ENCODE measurements around the gene NUTM2A.
"Not testable (repeated sequence)": the region's sequence is repeated elsewhere in the genome, so short reads cannot be mapped to it uniquely, and the experiment has no call there.

The NUTM2A gene

GRCh38 chr10:87187573-87187972 lies 37.7 kb upstream of the NUTM2A start:
- H2BK12ac ChIP-seq (ENCODE audit: low read length); H2BK15ac ChIP-seq (ENCODE audit: low read length); H3K4ac ChIP-seq (ENCODE audit: low read length); H3K79me1 ChIP-seq (ENCODE audit: low read depth, low read length); H2BK120ac ChIP-seq (ENCODE audit: low read depth, low read length); H3K9me3 ChIP-seq (replicated peaks in 1 of 2; ENCODE audit: control insufficient read depth in 2 of 2, insufficient read depth in 1 of 2, low read depth in 1 of 2, low read length in 2 of 2); H3K4me2 ChIP-seq (ENCODE audit: insufficient read depth, low read length, poor library complexity, severe bottlenecking); H3K14ac ChIP-seq (ENCODE audit: low read length); H3K9ac ChIP-seq (ENCODE audit: low read depth, low read length, poor library complexity); H2AK5ac ChIP-seq (ENCODE audit: low read depth, low read length); H3K4me1 ChIP-seq (ENCODE audit: control insufficient read depth in 2 of 2, insufficient read depth in 1 of 2, low read depth in 1 of 2, low read length in 2 of 2); H2AFZ ChIP-seq (ENCODE audit: low read length); H3K27me3 ChIP-seq (ENCODE audit: control insufficient read depth in 3 of 3, insufficient read depth in 3 of 3, low read depth in 1 of 3, low read length in 3 of 3); H3K23ac ChIP-seq (ENCODE audit: low read depth, low read length, poor library complexity); H2BK5ac ChIP-seq (ENCODE audit: low read length); H3K4me3 ChIP-seq (ENCODE audit: low read length in 2 of 2); DNase-seq (ENCODE audit: low spot score); H4K91ac ChIP-seq (ENCODE audit: low read depth, low read length, poor library complexity); H4K8ac ChIP-seq (ENCODE audit: low read depth, low read length); H3K18ac ChIP-seq (ENCODE audit: low read length); H3K27ac ChIP-seq (replicated peaks; ENCODE audit: low read length): not testable (repeated sequence)
- WGBS, 2 donors (ENCODE audit: extremely low coverage in 2 of 2, insufficient read length in 2 of 2, insufficient replicate concordance in 1 of 2) = 100% methylated on average over 1 of the region's 3 CpGs; no CpG with 5 or more reads in 1 of the 2 donors
- H3K36me3 ChIP-seq (replicated peaks in 1 of 2; ENCODE audit: control insufficient read depth in 2 of 2, insufficient read depth in 2 of 2, low read length in 2 of 2) = peaks cover 0 to 44% of the 10 kb centered on the region in 2 donors

GRCh38 chr10:87191841-87192240 lies 33.4 kb upstream of the NUTM2A start:
- H3K4me2 ChIP-seq (ENCODE audit: insufficient read depth, low read length, poor library complexity, severe bottlenecking); H2BK12ac ChIP-seq (ENCODE audit: low read length); H2AFZ ChIP-seq (ENCODE audit: low read length); H3K18ac ChIP-seq (ENCODE audit: low read length); H3K14ac ChIP-seq (ENCODE audit: low read length); H2BK5ac ChIP-seq (ENCODE audit: low read length); H3K27me3 ChIP-seq (ENCODE audit: control insufficient read depth in 3 of 3, insufficient read depth in 3 of 3, low read depth in 1 of 3, low read length in 3 of 3); H3K27ac ChIP-seq (replicated peaks; ENCODE audit: low read length); H3K4me1 ChIP-seq (ENCODE audit: control insufficient read depth in 2 of 2, insufficient read depth in 1 of 2, low read depth in 1 of 2, low read length in 2 of 2); H2AK5ac ChIP-seq (ENCODE audit: low read depth, low read length); H4K8ac ChIP-seq (ENCODE audit: low read depth, low read length); H2BK15ac ChIP-seq (ENCODE audit: low read length); H3K4ac ChIP-seq (ENCODE audit: low read length); H3K4me3 ChIP-seq (ENCODE audit: low read length in 2 of 2); DNase-seq (ENCODE audit: low spot score); H3K23ac ChIP-seq (ENCODE audit: low read depth, low read length, poor library complexity); H4K91ac ChIP-seq (ENCODE audit: low read depth, low read length, poor library complexity); H2BK120ac ChIP-seq (ENCODE audit: low read depth, low read length); H3K79me1 ChIP-seq (ENCODE audit: low read depth, low read length); H3K9ac ChIP-seq (ENCODE audit: low read depth, low read length, poor library complexity); H3K9me3 ChIP-seq (replicated peaks in 1 of 2; ENCODE audit: control insufficient read depth in 2 of 2, insufficient read depth in 1 of 2, low read depth in 1 of 2, low read length in 2 of 2): not testable (repeated sequence)
- no CpG with 5 or more reads among the region's 3 CpGs for WGBS, 2 donors (ENCODE audit: extremely low coverage in 2 of 2, insufficient read length in 2 of 2, insufficient replicate concordance in 1 of 2)
- H3K36me3 ChIP-seq (replicated peaks in 1 of 2; ENCODE audit: control insufficient read depth in 2 of 2, insufficient read depth in 2 of 2, low read length in 2 of 2) = peaks cover 0 to 35% of the 10 kb centered on the region in 2 donors

GRCh38 chr10:87200924-87201323 lies 24.3 kb upstream of the NUTM2A start:
- WGBS, 2 donors (ENCODE audit: extremely low coverage in 2 of 2, insufficient read length in 2 of 2, insufficient replicate concordance in 1 of 2) = no CpG with 5 or more reads among the region's 6 CpGs

GRCh38 chr10:87204801-87205200 lies 20.4 kb upstream of the NUTM2A start:
- H2AK5ac ChIP-seq (ENCODE audit: low read depth, low read length); DNase-seq (ENCODE audit: low spot score); H3K27me3 ChIP-seq (ENCODE audit: control insufficient read depth in 3 of 3, insufficient read depth in 3 of 3, low read depth in 1 of 3, low read length in 3 of 3); H2AFZ ChIP-seq (ENCODE audit: low read length); H3K27ac ChIP-seq (replicated peaks; ENCODE audit: low read length); H3K36me3 ChIP-seq (replicated peaks in 1 of 2; ENCODE audit: control insufficient read depth in 2 of 2, insufficient read depth in 2 of 2, low read length in 2 of 2); H3K4me1 ChIP-seq (ENCODE audit: control insufficient read depth in 2 of 2, insufficient read depth in 1 of 2, low read depth in 1 of 2, low read length in 2 of 2); H4K8ac ChIP-seq (ENCODE audit: low read depth, low read length); H3K4me2 ChIP-seq (ENCODE audit: insufficient read depth, low read length, poor library complexity, severe bottlenecking); H3K79me1 ChIP-seq (ENCODE audit: low read depth, low read length); H2BK5ac ChIP-seq (ENCODE audit: low read length); H2BK120ac ChIP-seq (ENCODE audit: low read depth, low read length); H3K18ac ChIP-seq (ENCODE audit: low read length); H2BK12ac ChIP-seq (ENCODE audit: low read length); H3K4ac ChIP-seq (ENCODE audit: low read length); H3K9me3 ChIP-seq (replicated peaks in 1 of 2; ENCODE audit: control insufficient read depth in 2 of 2, insufficient read depth in 1 of 2, low read depth in 1 of 2, low read length in 2 of 2); H2BK15ac ChIP-seq (ENCODE audit: low read length); H3K23ac ChIP-seq (ENCODE audit: low read depth, low read length, poor library complexity); H3K4me3 ChIP-seq (ENCODE audit: low read length in 2 of 2); H3K14ac ChIP-seq (ENCODE audit: low read length); H4K91ac ChIP-seq (ENCODE audit: low read depth, low read length, poor library complexity); H3K9ac ChIP-seq (ENCODE audit: low read depth, low read length, poor library complexity): not testable (repeated sequence)
- WGBS, 2 donors (ENCODE audit: extremely low coverage in 2 of 2, insufficient read length in 2 of 2, insufficient replicate concordance in 1 of 2) = no CpG with 5 or more reads among the region's 4 CpGs

More at GRCh38 chr10:87200924-87201323, 24.3 kb upstream of the NUTM2A start:
- H3K4ac ChIP-seq (ENCODE audit: low read length); H3K9me3 ChIP-seq (replicated peaks in 1 of 2; ENCODE audit: control insufficient read depth in 2 of 2, insufficient read depth in 1 of 2, low read depth in 1 of 2, low read length in 2 of 2); H3K9ac ChIP-seq (ENCODE audit: low read depth, low read length, poor library complexity); H3K4me1 ChIP-seq (ENCODE audit: control insufficient read depth in 2 of 2, insufficient read depth in 1 of 2, low read depth in 1 of 2, low read length in 2 of 2); H3K27ac ChIP-seq (replicated peaks; ENCODE audit: low read length); H3K4me3 ChIP-seq (ENCODE audit: low read length in 2 of 2); H2BK12ac ChIP-seq (ENCODE audit: low read length); H2AK5ac ChIP-seq (ENCODE audit: low read depth, low read length); H3K14ac ChIP-seq (ENCODE audit: low read length); H3K18ac ChIP-seq (ENCODE audit: low read length); H3K36me3 ChIP-seq (replicated peaks in 1 of 2; ENCODE audit: control insufficient read depth in 2 of 2, insufficient read depth in 2 of 2, low read length in 2 of 2); H3K4me2 ChIP-seq (ENCODE audit: insufficient read depth, low read length, poor library complexity, severe bottlenecking); H3K27me3 ChIP-seq (ENCODE audit: control insufficient read depth in 3 of 3, insufficient read depth in 3 of 3, low read depth in 1 of 3, low read length in 3 of 3); H2AFZ ChIP-seq (ENCODE audit: low read length); H3K79me1 ChIP-seq (ENCODE audit: low read depth, low read length); H4K8ac ChIP-seq (ENCODE audit: low read depth, low read length); H2BK5ac ChIP-seq (ENCODE audit: low read length); H3K23ac ChIP-seq (ENCODE audit: low read depth, low read length, poor library complexity); DNase-seq (ENCODE audit: low spot score); H2BK15ac ChIP-seq (ENCODE audit: low read length); H2BK120ac ChIP-seq (ENCODE audit: low read depth, low read length); H4K91ac ChIP-seq (ENCODE audit: low read depth, low read length, poor library complexity): not testable (repeated sequence)
